Stimulated activated CD4-positive, alpha-beta T cell treated with anti-CD3 and anti-CD28 coated beads, Interleukin-2, amount 100 ng/mL, for 48 hours (primary cell): ENCODE data around the gene OR2D3.
"Not testable (repeated sequence)": the region's sequence is repeated elsewhere in the genome, so short reads cannot be mapped to it uniquely, and the experiment has no call there.

Experiments
- DNase-seq, 2 donors: peaks; one replicate each; pipeline ENCODE4 v3.0.0-alpha.2; 2020

OR2D3 gene, protein sequence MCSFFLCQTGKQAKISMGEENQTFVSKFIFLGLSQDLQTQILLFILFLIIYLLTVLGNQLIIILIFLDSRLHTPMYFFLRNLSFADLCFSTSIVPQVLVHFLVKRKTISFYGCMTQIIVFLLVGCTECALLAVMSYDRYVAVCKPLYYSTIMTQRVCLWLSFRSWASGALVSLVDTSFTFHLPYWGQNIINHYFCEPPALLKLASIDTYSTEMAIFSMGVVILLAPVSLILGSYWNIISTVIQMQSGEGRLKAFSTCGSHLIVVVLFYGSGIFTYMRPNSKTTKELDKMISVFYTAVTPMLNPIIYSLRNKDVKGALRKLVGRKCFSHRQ

DNA sequence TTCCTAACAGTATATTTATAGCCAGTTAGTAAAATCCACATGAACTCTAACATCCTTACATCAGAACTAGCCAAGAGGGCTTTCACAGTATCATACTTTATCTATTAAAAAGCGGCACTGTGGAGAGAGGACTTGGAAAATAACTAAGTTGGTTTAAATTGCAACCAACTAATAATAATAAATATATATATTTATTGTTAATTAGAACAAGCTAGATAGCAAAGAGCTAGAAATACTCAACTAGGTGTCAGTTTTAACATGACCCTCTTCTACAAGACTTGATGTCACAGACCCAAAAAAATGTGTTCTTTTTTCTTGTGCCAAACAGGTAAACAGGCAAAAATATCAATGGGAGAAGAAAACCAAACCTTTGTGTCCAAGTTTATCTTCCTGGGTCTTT, at the start of gene OR2D3:
OR2D3 (plus strand) TSS at position 301 of the 400 bp plus-strand sequence; CDS start at position 301, 0 bp downstream.
- DNase-seq, result no peak

DNA sequence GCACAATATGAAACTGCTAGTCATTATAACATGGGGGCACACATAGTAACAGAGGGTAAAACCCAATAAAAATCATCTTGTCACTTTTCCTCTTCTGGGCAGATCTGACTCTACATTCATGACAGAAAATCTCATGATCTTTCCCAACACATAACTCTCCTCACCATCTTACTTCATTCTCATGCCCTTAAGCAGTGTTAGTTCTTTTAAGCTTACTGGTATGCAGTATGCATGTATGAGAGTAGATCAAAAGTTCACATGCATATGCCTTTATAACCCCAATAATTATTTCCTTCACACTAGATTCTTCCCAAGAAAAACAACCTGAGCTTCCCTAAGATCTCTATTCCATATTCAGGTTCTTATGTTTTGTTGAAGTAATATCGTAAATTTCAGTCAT, 49.5 kb upstream of the OR2D3 start:
- no peak for DNase-seq

DNA sequence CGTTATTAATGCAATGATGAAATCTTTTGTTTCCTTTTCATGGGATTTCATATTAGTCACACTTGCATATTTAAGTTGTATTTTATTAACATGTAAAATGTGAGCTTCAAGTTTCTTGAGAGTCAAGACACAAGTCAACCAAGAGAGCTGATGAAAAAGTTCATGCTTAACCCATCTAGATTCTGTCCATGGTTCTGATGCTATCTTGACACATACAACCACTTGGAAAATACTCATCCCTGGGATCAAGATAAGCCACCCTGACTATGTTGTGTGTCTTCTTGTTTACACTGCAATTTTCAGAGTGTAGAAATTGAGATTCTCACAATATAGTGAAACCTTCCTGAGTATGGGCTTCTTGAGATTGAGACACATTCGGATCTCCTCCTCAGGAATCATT, 45.0 kb upstream of the OR2D3 start:
- DNase-seq, result no peak

DNA sequence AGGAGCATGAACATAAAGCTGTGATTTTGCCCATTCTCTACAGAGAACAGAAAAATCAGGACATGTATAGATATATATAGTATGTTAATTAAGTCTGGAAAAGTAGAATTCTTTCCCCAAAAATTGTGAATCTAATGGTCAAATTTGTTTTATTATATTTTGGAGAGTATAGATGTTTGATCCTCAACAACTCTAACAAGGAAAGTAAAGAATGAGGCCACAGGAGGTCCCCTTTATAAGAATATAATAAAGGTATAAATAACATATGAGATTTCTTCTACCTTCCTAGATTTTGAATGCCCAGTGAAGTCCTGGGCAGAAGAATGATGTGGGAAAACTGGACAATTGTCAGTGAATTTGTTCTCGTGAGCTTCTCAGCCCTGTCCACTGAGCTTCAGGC, 44.5 kb upstream of the OR2D3 start, which contains the start of gene OR10A4:
OR10A4 (plus strand) TSS at position 301 of the 400 bp plus-strand sequence; CDS start at position 324, 23 bp downstream.
- no peak for DNase-seq

DNA sequence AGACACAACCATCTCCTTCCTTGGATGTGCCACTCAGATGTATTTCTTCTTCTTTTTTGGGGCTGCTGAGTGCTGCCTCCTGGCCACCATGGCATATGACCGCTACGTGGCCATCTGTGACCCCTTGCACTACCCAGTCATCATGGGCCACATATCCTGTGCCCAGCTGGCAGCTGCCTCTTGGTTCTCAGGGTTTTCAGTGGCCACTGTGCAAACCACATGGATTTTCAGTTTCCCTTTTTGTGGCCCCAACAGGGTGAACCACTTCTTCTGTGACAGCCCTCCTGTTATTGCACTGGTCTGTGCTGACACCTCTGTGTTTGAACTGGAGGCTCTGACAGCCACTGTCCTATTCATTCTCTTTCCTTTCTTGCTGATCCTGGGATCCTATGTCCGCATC, 43.9 kb upstream of the OR2D3 start:
- DNase-seq, result no peak

DNA sequence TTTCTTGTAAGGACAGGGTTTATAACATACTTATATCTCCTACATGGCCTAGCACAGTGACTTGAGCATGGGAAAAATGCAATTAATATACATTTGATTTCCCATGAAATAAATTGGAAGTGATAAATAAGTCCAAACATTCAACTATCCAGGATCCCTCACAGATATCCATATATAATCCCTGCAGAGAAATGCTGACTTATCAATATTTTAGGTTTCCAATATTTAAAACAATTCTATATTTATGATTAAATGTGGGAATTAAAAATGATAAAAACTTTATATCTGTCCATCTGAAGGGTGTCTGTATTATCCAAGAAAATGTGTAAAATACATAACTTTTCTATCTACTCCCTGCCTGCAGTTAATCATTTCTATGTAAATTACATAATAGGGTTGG, 38.1 kb upstream of the OR2D3 start:
- DNase-seq, result no peak

DNA sequence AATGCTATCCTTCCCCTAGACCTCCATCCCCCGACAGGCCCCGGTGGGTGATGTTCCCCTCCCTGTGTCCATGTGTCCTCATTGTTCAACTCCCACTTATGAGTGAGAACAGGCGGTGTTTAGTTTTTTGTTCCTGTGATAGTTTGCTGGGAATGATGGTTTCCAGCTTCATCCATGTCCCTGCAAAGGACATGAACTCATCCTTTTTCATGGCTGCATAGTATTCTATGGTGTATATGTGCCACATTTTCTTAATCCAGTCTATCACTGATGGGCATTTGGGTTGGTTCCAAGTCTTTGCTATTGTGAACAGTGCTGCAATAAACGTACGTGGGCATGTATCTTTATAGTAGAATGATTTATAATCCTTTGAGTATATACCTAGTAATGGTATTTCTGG, 33.1 kb upstream of the OR2D3 start:
- DNase-seq, result not testable (repeated sequence)

DNA sequence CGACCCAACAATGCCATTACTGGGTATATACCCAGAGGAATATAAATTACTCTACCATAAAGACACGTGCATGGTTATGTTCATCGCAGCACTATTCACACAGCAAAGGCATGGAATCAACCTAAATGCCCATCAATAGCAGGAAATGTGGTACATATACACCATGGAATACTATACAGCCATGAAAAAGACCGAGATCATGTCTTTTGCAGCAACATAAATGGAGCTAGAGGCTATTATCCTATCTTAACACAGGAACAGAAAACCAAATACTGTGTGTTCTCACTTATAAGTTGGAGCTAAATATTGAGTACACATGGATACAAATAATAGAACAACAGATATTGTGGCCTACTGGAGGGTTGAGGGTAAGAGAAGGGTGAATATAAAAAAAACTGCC, 32.0 kb upstream of the OR2D3 start:
- DNase-seq, result no peak

DNA sequence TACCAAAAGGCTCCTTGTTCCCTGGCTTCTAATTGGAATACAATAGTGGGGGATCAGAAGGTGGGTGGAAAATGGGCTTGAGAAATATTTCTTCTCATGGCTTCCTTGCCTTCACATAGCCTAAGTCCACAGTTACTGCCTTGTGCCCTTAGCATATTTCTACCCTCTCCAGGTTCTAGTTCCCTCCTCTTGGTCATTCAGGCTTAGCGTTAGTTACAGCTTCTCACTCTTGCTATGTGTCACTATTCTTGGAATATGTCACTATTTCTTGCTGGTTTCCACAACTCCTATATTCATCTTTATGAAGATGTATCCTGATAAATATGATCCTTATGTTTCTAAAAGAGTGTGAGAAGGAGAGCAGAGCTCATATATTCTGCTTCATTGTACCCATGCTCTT, 31.0 kb upstream of the OR2D3 start:
- no peak for DNase-seq

DNA sequence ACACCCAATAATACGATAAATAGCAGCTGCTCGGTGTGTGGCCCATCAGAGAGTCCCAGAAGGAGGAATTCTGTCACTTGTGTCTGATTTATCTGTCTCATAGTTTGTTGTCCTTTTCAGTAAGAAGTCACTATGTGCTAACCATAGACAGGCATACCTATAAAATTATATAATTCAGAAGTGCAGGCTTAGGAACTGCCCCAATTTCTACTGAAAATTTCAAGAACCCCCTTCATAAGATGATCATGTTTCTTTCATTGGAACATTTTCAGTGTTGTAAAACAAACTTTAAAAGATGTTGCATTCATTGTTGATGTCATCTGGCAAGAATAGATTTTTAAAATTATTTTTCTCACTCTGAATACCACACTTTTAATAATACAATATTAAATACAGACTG, 28.4 kb upstream of the OR2D3 start, which contains the start of gene OR2D2:
OR2D2 (minus strand) TSS at position 101 of the 400 bp plus-strand sequence; CDS start at position 101, 0 bp downstream.
- no peak for DNase-seq

DNA sequence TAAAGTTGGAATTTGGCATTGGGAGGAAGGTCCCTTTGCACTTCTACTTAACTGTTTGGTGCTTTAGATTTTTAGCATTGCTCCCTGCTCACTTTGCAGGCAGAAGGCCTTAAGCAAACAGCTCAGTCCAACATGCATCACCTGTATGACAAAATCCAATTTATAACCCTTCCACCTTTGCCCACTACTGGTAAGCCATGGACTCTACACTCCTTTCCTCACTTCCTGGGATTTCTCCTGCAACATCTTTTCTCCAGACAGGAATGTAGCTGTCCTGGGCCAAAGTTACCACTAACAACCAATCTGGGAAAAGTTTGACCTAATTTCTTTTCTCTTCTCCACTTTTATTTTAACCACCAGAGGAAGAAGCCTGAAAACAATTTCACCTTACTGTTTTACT, 26.7 kb upstream of the OR2D3 start:
- no peak for DNase-seq

DNA sequence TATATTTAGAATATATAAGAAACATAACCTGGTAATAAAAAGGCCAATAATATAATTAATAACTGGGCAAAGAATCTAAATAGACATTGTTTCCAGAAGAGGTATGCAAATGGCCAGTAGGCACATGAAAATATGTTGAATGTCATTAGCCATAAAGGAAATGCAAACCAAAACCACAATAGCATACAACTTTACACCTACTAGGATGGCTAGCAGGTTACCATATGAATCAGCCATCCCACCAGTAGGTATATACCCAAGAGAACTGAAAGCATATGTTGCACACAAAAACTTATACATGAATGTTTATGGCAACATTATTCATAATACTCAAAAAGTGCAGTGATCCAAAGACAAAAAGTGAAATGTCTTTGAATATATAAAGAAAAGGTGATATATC, 25.8 kb upstream of the OR2D3 start:
- DNase-seq, result no peak

DNA sequence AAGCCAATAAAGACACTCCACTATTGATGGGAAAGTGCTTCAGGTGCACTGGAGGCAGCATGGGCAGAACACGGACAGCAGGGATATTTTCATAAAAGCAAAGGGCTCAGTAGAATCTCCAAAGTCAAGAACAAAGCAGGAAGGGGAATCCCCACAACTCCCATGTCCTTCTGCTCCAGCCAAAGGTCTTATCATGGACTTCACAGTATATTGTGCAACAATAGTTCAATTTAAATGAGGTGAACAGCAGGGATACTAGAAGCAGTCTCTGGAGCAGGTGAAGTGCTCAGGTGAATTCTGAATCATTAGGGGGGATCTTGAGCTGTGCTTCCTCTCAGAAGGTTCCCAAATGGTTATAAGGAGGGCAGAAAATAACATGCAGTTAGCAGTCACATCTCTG, 21.9 kb upstream of the OR2D3 start:
- no peak for DNase-seq

DNA sequence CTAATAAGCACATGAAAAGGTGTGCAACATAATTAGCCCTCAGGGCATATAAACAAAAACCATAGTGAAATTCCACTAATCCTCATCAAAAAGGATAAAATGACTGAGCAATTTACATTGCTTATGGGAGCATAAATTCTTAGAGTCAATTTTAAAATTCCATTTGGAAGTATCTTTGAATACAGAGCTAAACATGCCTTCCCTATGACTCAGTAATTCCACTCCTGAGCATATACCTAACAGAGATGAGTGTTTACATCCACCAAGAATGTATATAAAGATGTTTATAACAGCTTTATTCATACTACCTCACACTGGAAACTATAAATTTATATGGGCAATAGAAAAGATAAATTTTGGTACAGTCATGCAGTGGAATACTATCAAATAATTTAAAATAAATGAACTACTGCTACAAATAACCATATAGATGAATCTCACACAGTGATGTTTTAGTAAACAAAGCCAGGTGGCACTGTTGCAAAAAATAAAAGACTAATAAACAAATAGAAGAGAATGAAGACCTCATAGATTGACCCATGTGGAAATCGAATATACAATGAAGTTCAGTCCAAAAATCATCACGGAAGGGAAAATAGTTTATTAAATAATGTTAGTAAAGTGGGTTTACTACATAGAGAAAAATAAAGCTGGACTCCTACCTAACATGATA, 20.3 kb upstream of the OR2D3 start:
- no peak for DNase-seq

DNA sequence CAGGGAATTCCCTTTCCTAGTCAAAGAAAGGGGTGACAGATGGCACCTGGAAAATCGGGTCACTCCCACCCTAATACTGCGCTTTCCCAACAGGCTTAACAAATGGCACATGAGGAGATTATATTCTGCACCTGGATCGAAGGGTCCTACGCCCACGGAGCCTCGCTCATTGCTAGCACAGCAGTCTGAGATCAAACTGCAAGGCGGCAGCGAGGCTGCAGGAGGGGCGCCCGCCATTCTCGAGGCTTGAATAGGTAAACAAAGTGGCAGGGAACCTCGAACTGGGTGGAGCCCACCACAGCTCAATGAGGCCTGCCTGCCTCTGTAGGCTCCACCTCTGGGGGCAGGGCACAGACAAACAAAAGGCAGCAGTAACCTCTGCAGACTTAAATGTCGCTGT, 16.0 kb upstream of the OR2D3 start:
- not testable (repeated sequence) for DNase-seq

DNA sequence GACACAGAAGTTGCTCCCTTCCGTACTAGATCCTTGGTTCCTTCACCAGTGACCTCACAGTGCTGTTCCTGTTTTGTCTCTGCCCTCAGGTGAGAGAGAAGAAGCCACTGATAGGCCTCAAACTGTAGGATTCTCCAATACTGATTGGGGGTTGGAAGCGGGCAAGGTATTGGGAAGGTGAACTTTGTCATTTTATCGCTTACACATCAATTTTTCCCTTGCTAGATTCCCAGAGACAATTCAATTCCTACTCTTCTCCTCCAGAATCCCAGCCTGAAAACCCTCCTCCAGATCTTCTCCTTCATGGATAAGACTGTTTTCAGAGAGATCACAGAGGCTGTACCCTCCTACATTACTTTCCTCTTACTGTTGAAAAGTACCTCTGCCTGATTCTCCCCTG, 9.4 kb upstream of the OR2D3 start:
- DNase-seq, result no peak

DNA sequence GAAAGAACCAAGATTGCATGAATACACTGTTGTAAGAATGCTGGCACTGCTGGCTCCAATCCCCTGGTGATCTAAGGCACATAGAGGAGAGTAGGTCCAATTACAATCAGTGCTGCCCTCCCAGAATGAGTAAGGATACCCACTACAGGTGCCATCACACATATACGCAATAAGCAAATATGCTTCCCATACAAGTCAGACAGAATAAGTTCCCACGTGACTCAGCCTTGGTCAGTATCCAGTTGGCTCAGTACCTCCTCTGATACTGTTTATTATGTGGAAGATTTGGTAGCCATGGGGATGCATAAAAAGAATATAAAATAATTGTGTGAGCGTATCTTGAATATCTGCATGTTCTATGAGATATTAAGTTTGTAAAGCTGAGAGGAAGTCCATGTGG, 8.9 kb upstream of the OR2D3 start:
- no peak for DNase-seq

DNA sequence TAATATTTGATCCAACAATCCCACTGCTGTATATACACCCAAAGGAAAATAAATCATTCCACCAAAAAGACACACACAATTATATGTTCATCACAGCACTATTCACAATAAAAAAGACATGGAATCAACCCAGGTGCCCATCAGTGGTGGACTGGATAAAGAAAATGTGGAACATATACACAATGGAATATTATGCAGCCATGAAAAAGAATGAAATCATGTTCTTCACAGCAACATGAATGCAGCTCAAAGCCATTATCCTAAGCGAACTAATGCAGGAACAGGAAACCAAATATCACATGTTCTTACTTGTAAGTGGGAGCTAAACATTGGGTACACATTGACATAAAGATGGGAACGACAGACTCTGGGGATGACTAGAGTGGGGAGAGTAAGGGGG, 1.1 kb upstream of the OR2D3 start:
- DNase-seq, result no peak

DNA sequence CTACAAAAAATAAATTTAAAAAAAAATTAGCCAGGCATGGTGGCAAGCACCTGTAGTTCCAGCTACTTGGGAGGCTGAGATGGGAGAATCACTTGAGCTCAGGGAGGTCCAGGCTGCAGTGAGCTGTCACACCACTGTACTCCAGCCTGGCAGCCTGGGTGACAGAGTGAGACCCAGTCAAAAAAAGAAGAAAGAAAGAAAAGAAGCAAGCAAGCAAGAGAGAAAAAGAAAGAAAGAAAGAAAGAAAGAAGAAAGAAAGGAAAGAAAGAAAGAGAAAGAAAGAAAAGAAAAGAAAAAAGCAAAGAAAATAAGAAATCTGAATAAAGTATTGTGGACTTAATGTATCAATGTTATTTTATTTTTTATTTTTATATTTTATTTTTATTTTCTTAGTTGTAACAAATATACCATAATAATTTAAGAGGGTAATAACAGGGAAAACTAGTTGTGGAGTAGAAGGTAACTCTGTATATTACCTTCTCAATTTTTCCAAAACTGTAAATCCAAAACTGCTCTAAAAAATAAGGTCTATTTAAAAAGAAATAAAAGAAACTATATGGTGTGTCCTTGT, 4.3 kb downstream of the OR2D3 start:
- no peak for DNase-seq

DNA sequence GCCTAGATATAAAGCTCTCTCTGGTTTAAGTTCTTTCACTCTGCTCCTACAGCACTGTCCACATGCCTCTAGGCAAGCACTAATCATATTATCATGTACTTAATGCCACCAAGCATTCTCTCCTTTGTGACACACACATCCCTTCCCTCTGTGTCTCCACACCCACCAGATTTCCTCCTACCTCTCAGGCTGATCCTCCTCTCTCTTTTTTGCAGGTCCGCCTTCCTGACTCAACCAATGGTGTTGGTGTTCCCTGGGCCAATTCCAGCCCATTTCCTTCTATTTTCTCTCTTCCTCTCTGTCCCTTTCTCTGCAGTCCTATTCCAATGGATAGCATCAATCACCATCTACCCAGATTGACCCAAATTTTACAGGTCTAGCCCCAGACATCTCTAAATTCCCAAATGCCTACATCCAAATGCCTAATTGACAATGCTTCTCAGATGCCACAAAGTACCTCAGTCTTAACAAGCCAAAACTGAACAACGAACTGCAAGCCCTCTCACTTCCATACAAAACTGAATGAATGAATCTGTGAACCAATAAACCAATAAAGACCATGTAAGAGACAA, 4.9 kb downstream of the OR2D3 start:
- DNase-seq, result no peak

DNA sequence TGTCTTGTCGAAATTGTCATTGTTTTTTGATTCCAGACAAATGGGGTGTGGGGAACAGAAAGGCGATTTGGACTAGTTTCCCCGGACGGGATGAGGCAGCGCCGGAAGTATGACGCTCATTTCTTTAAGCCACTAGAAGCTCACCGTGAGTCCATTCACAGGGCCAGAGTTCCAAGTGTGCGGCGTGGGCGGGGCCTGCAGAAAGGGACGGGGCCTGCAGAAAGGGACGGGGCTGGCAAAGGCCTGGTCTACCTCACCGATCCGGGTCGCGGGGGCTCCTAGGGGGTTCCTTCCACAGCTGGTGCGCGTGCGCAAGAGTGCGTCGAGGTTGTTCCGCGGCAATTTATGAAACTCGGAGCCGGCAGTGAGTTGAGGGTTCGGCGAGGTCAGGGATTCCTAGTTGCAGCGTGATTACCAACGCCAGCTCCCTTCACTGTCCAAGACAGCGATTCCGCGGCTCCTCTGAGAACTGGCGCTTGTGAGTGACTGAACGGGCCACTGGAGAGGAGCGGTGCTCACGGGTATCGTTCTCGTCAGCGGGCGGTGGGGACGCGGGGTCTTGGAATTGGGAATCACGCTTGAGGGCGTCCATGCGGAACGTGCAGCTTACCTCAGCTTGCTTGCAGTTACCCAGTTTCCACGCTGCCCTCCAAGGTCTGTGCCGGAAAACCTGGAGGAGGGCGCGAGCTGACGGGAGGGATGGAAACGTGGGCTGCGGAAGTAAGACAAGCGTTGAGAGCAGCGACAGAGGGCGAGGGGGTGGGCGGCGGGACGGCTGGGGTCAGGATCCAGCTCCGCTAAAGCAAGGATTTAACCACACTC, 5.6 kb downstream of the OR2D3 start, which contains the start of gene ZNF215:
ZNF215 (plus strand) TSS at position 219 of the 822 bp plus-strand sequence. CDS start 5,847 bp downstream, outside the sequence.
- peak; percentile 10 to 46 for DNase-seq

DNA sequence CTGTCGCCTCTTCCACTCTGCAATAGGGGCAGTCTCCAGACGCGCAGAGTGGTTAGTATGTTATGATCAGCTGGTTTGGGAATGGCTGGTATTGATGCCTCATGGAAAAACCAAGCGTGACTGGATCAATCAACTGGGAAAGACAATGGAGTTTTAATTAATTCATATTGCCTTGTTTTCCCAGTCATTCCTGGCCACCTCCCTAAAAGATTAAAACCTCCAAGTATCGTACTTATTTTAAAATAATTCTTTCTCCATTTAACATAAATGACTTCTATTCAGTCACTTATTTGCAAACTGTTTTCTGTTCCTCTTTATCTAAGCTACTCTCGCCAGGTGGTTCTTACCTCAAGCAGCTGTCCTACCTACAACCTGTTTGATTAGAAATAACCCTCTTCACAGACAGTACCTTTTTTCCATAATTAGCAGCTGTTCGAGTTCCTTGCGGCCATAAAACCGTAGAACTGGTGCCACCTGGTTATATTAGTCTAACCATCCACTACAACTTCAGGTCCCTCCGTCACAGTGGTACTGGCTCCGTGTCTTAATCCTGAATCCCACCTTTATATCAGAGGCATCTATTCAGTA, 6.3 kb downstream of the OR2D3 start:
- no peak for DNase-seq
